Mesenchymal stem cell (in vitro differentiated cells and primary cell): ENCODE measurements around the gene CLIC3.

ENCODE experiments used
- DNase-seq: peaks from one replicate; pipeline ENCODE4 v3.0.0-alpha.2; 2013
- H2AFZ ChIP-seq: one replicate; pipeline ENCODE4 v1.6.1; 2013; ENCODE audit warnings: low read depth, mild to moderate bottlenecking, control low read depth, inconsistent platforms, low read length, moderate library complexity
- H2AK5ac ChIP-seq: 2 replicates; pipeline ENCODE4 v1.6.1; 2013; ENCODE audit warnings: low read length, moderate library complexity, mild to moderate bottlenecking, inconsistent platforms; ENCODE audit not compliant: severe bottlenecking
- H2BK120ac ChIP-seq: one replicate; pipeline ENCODE4 v1.6.1; 2013; ENCODE audit warnings: low read depth, mild to moderate bottlenecking, inconsistent platforms, low read length, moderate library complexity
- H2BK12ac ChIP-seq, 2 experiments: one replicate each; pipeline ENCODE4 v1.6.1; 2013; ENCODE audit warnings: inconsistent platforms in 2 of 2, low read length in 2 of 2, mild to moderate bottlenecking in 2 of 2, moderate library complexity in 2 of 2, control low read depth in 1 of 2
- H2BK15ac ChIP-seq: one replicate; pipeline ENCODE4 v1.6.1; 2013; ENCODE audit warnings: mild to moderate bottlenecking, low read depth, inconsistent platforms; ENCODE audit not compliant: poor library complexity, severe bottlenecking
- H2BK5ac ChIP-seq: 2 replicates; pipeline ENCODE4 v1.6.1; 2013; ENCODE audit warnings: low read depth, mild to moderate bottlenecking, low read length, control low read depth, inconsistent platforms; ENCODE audit not compliant: poor library complexity, severe bottlenecking
- H3K14ac ChIP-seq, 2 experiments: one replicate each; pipeline ENCODE4 v1.6.1; 2013; ENCODE audit warnings: inconsistent platforms in 2 of 2, low read length in 2 of 2, control low read depth in 1 of 2, mild to moderate bottlenecking in 1 of 2, moderate library complexity in 1 of 2
- H3K18ac ChIP-seq, 2 experiments: one replicate each; pipeline ENCODE4 v1.6.1; 2013; ENCODE audit warnings: inconsistent platforms in 2 of 2, low read length in 2 of 2, control low read depth in 1 of 2, low read depth in 1 of 2, mild to moderate bottlenecking in 1 of 2
- H3K23ac ChIP-seq, 2 experiments: one replicate each; pipeline ENCODE4 v1.6.1; 2013; ENCODE audit warnings: inconsistent platforms in 2 of 2, low read length in 2 of 2, mild to moderate bottlenecking in 2 of 2, moderate library complexity in 2 of 2, control low read depth in 1 of 2
- H3K27ac ChIP-seq: 2 replicates; pipeline ENCODE4 v1.5.1; 2013; ENCODE audit warnings: mild to moderate bottlenecking, moderate library complexity, low read length, control low read depth, inconsistent platforms; ENCODE audit not compliant: poor library complexity, severe bottlenecking
- H3K27me3 ChIP-seq, 2 experiments: 2 replicates each; pipeline versions ENCODE4 v1.6.1 to v1.7.0; 2013; ENCODE audit warnings: low read length in 2 of 2, mild to moderate bottlenecking in 2 of 2, moderate library complexity in 2 of 2, control low read depth in 1 of 2, inconsistent platforms in 1 of 2; ENCODE audit not compliant: control insufficient read depth in 1 of 2, insufficient read depth in 1 of 2
- H3K36me3 ChIP-seq, 2 experiments: 2 replicates each; pipeline versions ENCODE4 v1.6.1 to v1.7.0; 2013; ENCODE audit warnings: low read length in 2 of 2, control low read depth in 1 of 2, inconsistent platforms in 1 of 2, low read depth in 1 of 2, mild to moderate bottlenecking in 1 of 2; ENCODE audit not compliant: insufficient read depth in 2 of 2, control insufficient read depth in 1 of 2
- H3K4ac ChIP-seq, 2 experiments: one replicate each; pipeline ENCODE4 v1.6.1; 2013; ENCODE audit warnings: inconsistent platforms in 2 of 2, low read length in 2 of 2, mild to moderate bottlenecking in 2 of 2, moderate library complexity in 2 of 2, control low read depth in 1 of 2, low read depth in 1 of 2
- H3K4me1 ChIP-seq: 2 replicates; pipeline ENCODE4 v1.6.1; 2013; ENCODE audit warnings: low read depth, low read length, control low read depth; ENCODE audit not compliant: control insufficient read depth, insufficient read depth
- H3K4me2 ChIP-seq: 2 replicates; pipeline ENCODE4 v1.6.1; 2013; ENCODE audit warnings: low read length, mild to moderate bottlenecking, inconsistent platforms; ENCODE audit not compliant: poor library complexity, severe bottlenecking
- H3K4me3 ChIP-seq, 2 experiments: 2 replicates each; pipeline versions ENCODE4 v1.5.1 to v1.7.0; 2013; ENCODE audit warnings: low read length in 2 of 2, mild to moderate bottlenecking in 2 of 2, control low read depth in 1 of 2, low read depth in 1 of 2; ENCODE audit not compliant: insufficient read depth in 1 of 2
- H3K79me1 ChIP-seq: replicated peaks from 2 replicates; pipeline ENCODE4 v1.6.1; 2013; ENCODE audit warnings: mild to moderate bottlenecking, control low read depth, low read length, inconsistent platforms; ENCODE audit not compliant: poor library complexity, severe bottlenecking
- H3K9ac ChIP-seq: 2 replicates; pipeline ENCODE4 v1.7.0; 2013; ENCODE audit warnings: mild to moderate bottlenecking, low read length, moderate library complexity
- H3K9me3 ChIP-seq: 2 replicates; pipeline ENCODE4 v1.7.0; 2013; ENCODE audit warnings: mild to moderate bottlenecking, low read length; ENCODE audit not compliant: control insufficient read depth
- H4K8ac ChIP-seq: one replicate; pipeline ENCODE4 v1.6.1; 2013; ENCODE audit warnings: inconsistent platforms, mild to moderate bottlenecking, low read length, moderate library complexity
- H4K91ac ChIP-seq: one replicate; pipeline ENCODE4 v1.6.1; 2013; ENCODE audit warnings: mild to moderate bottlenecking, low read length, inconsistent platforms
- whole genome bisulfite sequencing: methylation state at CpG from one replicate; pipeline ENCODE4 v1.1.7; 2013; ENCODE audit warnings: mixed read lengths; 5-methylcytosine and 5-hydroxymethylcytosine counted together

Gene CLIC3

GRCh38 chr9:137027369-137028262, 31.2 kb upstream of the CLIC3 start, which contains the start of gene ABCA2:
Gene ABCA2 (minus strand): TSS chr9:137028237. CDS start chr9:137028140, 97 bp downstream.
- 15% methylated on average over 25 of the region's 95 CpGs for WGBS
- peak within 1 kb of the TSS; percentile 59 for H2BK120ac ChIP-seq
- H3K9me3 ChIP-seq, result no peaks in the 10 kb centered on the region
- peak within 1 kb of the TSS; percentile 71 for H2BK15ac ChIP-seq
- peak within 1 kb of the TSS; percentile 87 for H3K4me2 ChIP-seq
- no peak within 1 kb of the TSS for H3K27ac ChIP-seq
- H4K8ac ChIP-seq, result peak within 1 kb of the TSS; percentile 42
- H3K9ac ChIP-seq, result peak within 1 kb of the TSS; percentile 70
- H3K14ac ChIP-seq, result peak within 1 kb of the TSS in 1 of 2 experiments; percentile 56
- H3K23ac ChIP-seq, result peak within 1 kb of the TSS in 1 of 2 experiments; percentile 16
- H3K79me1 ChIP-seq, result no peaks in the 10 kb centered on the region
- no peak within 1 kb of the TSS for H3K4ac ChIP-seq
- H3K18ac ChIP-seq, result peak within 1 kb of the TSS; percentile 56 to 86
- peak within 1 kb of the TSS; percentile 76 for H4K91ac ChIP-seq
- H2AFZ ChIP-seq, result peak within 1 kb of the TSS; percentile 42
- no peak within 1 kb of the TSS for H2BK5ac ChIP-seq
- peaks cover 0 to 2% of the 10 kb centered on the region in 2 experiments for H3K36me3 ChIP-seq
- H3K4me1 ChIP-seq, result peaks cover 40% of the 10 kb centered on the region
- H2AK5ac ChIP-seq, result no peak within 1 kb of the TSS
- H2BK12ac ChIP-seq, result peak within 1 kb of the TSS in 1 of 2 experiments; percentile 25
- peaks cover under 1 to 4% of the 10 kb centered on the region in 2 experiments for H3K27me3 ChIP-seq
- DNase-seq, result peak; percentile 45
- peak within 1 kb of the TSS; percentile 55 to 77 for H3K4me3 ChIP-seq

- Histone ChIP-seq H3K4me2 (no peak overlapping the region), H3K4me1 (peaks cover 40% of the 10 kb centered on the region), H3K9me3 (no peaks in the 10 kb centered on the region), H2BK120ac (no peak overlapping the region), H2BK12ac (no peak overlapping the region), H2BK5ac (no peak overlapping the region), H4K8ac (no peak overlapping the region), H3K4ac (no peak overlapping the region), H3K9ac (no peak overlapping the region), H3K23ac (no peak overlapping the region), H4K91ac (no peak overlapping the region), H3K4me3 (peak overlapping the region in 1 of 2 experiments; percentile 77), H3K36me3 (peaks cover 0 to 8% of the 10 kb centered on the region in 2 experiments), H2BK15ac (no peak overlapping the region), H2AK5ac (no peak overlapping the region), H3K27me3 (peaks cover 0 to 4% of the 10 kb centered on the region in 2 experiments), H3K14ac (no peak overlapping the region), H3K18ac (no peak overlapping the region), H2AFZ (no peak overlapping the region), H3K27ac (no peak overlapping the region), H3K79me1 (no peaks in the 10 kb centered on the region)
- DNase-seq, result no peak
- 85% methylated on average over 4 of the region's 4 CpGs for WGBS
Measured at GRCh38 chr9:137026828-137027227, 30.5 kb upstream of the CLIC3 start.

- H3K36me3 ChIP-seq, result peaks cover 0 to 8% of the 10 kb centered on the region in 2 experiments
- no peak overlapping the region for H3K23ac ChIP-seq
- no peak overlapping the region for H2BK120ac ChIP-seq
- no peak for DNase-seq
- H2BK5ac ChIP-seq, result no peak overlapping the region
- 100% methylated on average over 2 of the region's 2 CpGs for WGBS
- H2AK5ac ChIP-seq, result no peak overlapping the region
- no peak overlapping the region for H2BK12ac ChIP-seq
- H3K4me3 ChIP-seq, result no peak overlapping the region
- no peak overlapping the region for H3K9ac ChIP-seq
- no peak overlapping the region for H3K27ac ChIP-seq
- no peak overlapping the region for H3K14ac ChIP-seq
- no peaks in the 10 kb centered on the region for H3K9me3 ChIP-seq
- H4K8ac ChIP-seq, result no peak overlapping the region
- no peak overlapping the region for H4K91ac ChIP-seq
- no peak overlapping the region for H3K4ac ChIP-seq
- H3K27me3 ChIP-seq, result peaks cover 0 to 4% of the 10 kb centered on the region in 2 experiments
- H3K4me2 ChIP-seq, result no peak overlapping the region
- H2AFZ ChIP-seq, result no peak overlapping the region
- no peaks in the 10 kb centered on the region for H3K79me1 ChIP-seq
- H3K18ac ChIP-seq, result no peak overlapping the region
- peaks cover 40% of the 10 kb centered on the region for H3K4me1 ChIP-seq
- no peak overlapping the region for H2BK15ac ChIP-seq
Measured at GRCh38 chr9:137026384-137026783, 30.0 kb upstream of the CLIC3 start.

- Histone ChIP-seq H3K27me3 (peaks cover 0 to 4% of the 10 kb centered on the region in 2 experiments), H2BK120ac (no peak overlapping the region), H3K14ac (no peak overlapping the region), H2AK5ac (no peak overlapping the region), H2BK5ac (no peak overlapping the region), H4K8ac (no peak overlapping the region), H3K18ac (no peak overlapping the region), H3K27ac (no peak overlapping the region), H3K23ac (no peak overlapping the region), H3K79me1 (no peaks in the 10 kb centered on the region), H2BK12ac (no peak overlapping the region), H2BK15ac (no peak overlapping the region), H3K9ac (no peak overlapping the region), H3K4me2 (no peak overlapping the region), H2AFZ (no peak overlapping the region), H3K9me3 (no peaks in the 10 kb centered on the region), H4K91ac (no peak overlapping the region), H3K4me1 (peaks cover 40% of the 10 kb centered on the region), H3K4me3 (no peak overlapping the region), H3K36me3 (peaks cover 0 to 10% of the 10 kb centered on the region in 2 experiments), H3K4ac (no peak overlapping the region)
- no peak for DNase-seq
- WGBS, result 87% methylated on average over 19 of the region's 21 CpGs
Measured at GRCh38 chr9:137025517-137025966, 29.2 kb upstream of the CLIC3 start.
